GM19467 (cell line): ENCODE data around the gene DCUN1D3.
"Not testable (repeated sequence)": the region's sequence is repeated elsewhere in the genome, so short reads cannot be mapped to it uniquely, and the experiment has no call there.

Experiments
- ATAC-seq: cut with Tn5 transposase; IDR thresholded peaks from one replicate; pipeline ENCODE4 v1.9.1; 2021; ENCODE audit warnings: mild to moderate bottlenecking, moderate library complexity; ENCODE audit not compliant: unreplicated experiment

Gene DCUN1D3, protein sequence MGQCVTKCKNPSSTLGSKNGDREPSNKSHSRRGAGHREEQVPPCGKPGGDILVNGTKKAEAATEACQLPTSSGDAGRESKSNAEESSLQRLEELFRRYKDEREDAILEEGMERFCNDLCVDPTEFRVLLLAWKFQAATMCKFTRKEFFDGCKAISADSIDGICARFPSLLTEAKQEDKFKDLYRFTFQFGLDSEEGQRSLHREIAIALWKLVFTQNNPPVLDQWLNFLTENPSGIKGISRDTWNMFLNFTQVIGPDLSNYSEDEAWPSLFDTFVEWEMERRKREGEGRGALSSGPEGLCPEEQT

GRCh38 chr16:20900299-20901067, at the start of gene DCUN1D3, which contains the start of gene LYRM1:
Gene DCUN1D3, minus strand, starts transcription at chr16:20900358. Its CDS starts 37,820 bp downstream, at chr16:20862538.
Gene LYRM1, plus strand, starts transcription at chr16:20900771. Its CDS starts 14,785 bp downstream, at chr16:20915556.
- peak; percentile 60 for ATAC-seq

GRCh38 chr16:20949660-20950059, 49.5 kb upstream of the DCUN1D3 start:
- ATAC-seq = no peak

GRCh38 chr16:20948444-20948843, 48.3 kb upstream of the DCUN1D3 start:
- no peak for ATAC-seq

- ATAC-seq = no peak
Measured at GRCh38 chr16:20946015-20946629, 46.0 kb upstream of the DCUN1D3 start.

DNA sequence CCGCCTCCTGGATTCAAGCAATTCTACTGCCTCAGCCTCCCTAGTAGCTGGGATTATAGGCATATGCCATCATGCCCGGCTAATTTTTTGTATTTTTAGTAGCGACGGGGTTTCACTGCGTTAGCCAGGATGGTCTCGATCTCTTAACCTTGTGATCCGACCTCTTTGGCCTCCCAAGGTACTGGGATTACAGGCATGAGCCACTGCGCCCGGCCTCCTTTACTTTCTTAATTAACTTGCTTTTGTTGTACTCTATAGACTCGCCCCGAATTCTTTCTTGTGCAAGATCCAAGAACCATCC, 45.4 kb upstream of the DCUN1D3 start:
- ATAC-seq = not testable (repeated sequence)

- no peak for ATAC-seq
Measured at GRCh38 chr16:20944861-20945574, 44.9 kb upstream of the DCUN1D3 start.

- ATAC-seq = no peak
Measured at GRCh38 chr16:20942256-20942655, 42.1 kb upstream of the DCUN1D3 start.

DNA sequence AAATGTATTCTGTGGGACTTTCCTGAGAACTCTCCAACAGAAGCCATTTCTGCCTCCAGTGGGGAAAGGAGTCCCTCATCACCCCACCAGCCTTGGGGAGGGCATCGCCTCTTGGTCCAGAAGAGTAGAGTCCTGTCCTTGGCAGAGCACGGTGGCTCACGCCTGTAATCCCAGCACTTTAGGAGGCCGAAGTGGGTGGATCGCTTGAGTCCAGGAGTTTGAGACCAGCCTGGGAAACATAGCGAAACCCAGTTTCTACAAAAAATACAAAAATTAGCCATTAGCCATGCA, 41.4 kb upstream of the DCUN1D3 start:
- ATAC-seq = no peak

DNA sequence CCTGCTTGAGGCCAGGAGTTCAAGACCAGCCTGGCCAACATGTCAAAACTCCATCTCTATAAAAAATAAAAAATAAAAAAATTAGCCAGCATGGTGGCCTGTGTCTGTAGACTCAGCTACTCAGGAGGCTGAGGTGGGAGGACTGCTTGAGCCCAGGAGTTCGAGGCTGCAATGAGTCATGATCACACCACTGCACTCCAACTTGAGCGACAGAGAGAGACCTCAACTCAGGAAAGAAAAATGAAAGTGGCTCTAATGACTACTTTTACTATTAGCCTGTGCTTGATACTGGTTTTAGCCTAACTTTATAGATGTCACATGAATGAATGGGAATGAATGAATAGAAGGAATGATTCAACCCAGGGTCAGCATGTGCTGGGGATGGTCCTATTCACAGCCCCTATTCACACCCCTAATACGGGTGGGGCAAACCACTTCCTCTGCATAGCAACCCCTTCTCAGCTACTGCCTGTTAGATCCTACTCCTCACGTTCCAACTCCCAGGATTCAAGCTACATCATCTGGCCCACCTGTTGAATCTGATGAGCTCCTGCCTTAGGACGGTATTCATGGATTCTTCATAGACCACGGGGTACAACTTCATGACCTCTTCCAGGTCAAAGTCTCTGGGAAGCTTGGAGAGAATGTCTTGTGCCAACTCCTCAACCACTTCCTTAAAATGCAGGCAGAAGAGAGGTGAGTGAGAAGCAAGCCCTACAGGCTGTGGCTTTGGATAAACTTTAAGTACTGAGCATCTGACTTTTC, 40.9 kb upstream of the DCUN1D3 start:
- no peak for ATAC-seq

GRCh38 chr16:20939611-20940010, 39.5 kb upstream of the DCUN1D3 start:
- ATAC-seq = no peak

DNA sequence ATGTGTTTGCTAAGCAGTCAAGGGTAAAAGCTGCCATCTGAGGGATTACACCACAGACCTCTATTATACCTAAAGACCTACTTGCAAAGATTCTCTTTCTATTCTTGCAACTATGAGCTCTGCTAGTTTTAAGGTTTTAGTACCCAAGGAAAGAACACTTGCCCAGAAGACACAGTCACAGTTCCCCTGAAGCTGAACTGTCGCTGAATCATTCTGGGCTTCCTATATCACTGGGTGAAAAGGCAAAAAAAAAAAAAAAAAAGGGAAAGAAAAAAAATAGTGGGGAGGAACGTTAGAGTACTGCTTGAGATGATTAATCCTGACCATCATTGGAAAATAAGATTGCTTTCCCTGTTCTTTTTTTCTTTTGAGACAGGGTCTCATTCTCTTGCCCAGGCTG, 38.3 kb upstream of the DCUN1D3 start:
- no peak for ATAC-seq

DNA sequence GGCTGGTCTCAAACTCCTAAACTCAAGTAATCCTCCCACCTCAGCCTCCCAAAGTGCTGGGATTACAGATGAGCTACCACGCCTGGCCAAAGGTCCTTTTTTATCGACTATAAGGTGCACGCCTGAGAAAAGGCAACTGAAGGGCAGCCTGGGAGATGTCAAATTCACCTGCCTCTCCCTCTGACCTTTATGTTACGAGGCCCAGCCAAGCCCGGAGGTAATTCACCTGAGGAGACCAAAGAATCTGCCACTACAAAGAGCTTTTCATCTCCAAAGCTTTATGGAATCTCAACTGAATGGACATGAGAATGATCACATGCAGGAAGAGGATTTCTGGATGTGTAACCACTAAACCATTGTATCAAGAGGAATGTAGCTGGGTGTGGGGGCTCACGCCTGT, 37.6 kb upstream of the DCUN1D3 start:
- ATAC-seq = no peak

GRCh38 chr16:20933589-20933988, 33.4 kb upstream of the DCUN1D3 start:
- no peak for ATAC-seq

DNA sequence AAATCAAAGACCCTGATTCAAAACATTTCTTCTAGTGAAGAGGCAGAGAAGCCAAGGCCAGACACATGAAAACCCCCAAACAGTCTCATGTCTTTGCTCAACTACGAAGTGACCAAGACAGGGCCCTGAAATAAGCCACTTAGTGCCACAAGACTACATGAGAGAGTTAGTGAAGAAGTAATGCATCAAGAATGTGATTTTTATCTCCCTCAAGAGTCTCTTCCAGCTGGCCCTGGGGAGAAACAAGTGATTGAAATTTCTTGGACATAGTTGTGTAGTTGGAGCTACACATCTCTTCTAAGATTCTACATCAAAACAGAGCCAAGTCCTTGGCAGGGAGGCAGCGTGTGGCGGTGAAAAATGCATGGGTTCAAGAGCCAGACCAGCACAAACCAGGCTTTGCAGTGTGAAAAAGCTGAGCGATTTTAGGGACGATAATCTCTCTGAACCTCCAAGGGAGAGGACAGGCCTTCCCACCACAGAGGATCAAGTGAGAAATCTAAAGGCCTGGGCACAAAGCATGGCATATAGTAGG, 31.0 kb upstream of the DCUN1D3 start:
- ATAC-seq = no peak

DNA sequence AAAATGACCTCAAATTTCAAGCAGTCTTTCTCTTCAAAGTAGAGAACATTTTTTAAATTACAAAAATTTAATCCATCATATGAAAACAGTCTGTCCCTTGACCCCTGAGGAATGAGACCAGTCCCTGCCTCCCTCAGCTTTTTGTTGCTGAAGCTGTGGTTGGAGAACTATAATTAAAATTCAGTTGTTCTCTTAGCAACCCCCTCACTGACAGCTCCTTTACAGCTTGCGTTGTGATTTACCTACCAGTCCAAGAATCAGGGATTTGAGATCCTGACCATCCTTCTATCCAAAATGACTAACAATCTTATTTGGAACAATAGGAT, 30.2 kb upstream of the DCUN1D3 start:
- ATAC-seq = no peak

DNA sequence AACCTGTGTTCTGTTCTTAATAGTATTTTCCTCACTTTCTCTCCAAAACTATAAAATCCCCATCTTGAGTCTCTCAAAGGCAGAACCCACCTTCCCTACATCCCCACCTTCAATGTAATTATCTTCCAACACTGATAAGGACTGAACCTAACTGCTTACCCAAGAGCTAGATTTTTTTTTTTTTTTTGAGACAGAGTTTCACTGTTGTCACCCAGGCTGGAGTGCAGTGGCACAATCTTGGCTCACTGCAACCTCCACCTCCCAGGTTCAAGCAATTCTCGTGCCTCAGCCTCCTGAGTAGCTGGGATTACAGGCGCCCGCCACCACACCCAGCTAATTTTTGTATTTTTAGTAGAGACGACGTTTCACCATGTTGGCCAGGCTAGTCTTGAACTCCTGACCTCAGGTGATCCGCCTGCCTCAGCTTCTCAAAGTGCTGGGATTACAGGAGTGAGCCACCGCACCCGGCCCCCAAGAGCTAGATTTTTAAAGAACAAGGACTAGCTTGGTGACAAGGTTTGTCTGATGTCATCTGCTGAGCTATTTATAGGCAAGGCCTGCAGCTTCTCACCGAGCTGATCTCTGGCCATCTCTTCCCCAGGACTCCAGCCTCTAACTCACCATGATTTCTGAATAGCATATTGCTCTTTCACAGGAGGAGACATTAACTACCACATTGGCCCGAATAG, 29.7 kb upstream of the DCUN1D3 start:
- not testable (repeated sequence) for ATAC-seq

GRCh38 chr16:20928774-20929411, 28.7 kb upstream of the DCUN1D3 start:
- no peak for ATAC-seq

DNA sequence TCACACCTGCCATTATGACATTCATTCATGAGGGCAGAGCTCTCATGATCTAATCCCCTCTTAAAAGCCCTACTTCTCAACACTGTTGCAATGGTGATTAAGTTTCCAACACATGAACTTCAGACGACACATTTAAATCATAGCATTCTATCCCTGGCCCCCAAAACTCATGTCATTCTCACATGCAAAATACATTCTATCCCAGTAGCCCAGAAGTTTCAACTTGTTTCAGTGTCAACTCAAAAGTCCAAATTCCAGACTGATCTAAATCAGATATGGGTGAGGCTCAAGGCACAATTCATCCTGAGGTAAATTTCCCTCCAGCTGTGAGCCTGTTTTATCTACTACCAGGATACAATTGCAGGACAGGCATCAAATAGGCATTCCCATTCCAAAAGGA, 25.6 kb upstream of the DCUN1D3 start:
- no peak for ATAC-seq

DNA sequence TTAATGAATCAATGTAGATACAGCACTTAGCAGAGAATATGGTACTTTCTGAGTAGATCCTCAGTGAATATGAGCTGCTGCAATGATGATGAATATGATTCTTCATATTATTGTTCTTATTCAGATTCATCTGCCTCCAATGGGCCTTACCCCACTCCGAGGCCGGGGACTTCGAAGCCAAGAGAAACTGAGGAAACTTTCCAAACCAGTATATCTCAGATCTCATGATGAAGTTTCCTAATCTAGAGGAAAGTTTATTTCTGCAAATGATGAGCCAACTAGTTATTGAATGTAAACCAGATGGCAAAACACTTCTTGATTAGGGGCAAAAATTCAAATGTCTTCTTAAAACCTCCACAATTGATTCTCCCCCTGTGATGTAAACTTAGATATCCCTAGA, 23.7 kb upstream of the DCUN1D3 start:
- no peak for ATAC-seq

- ATAC-seq = no peak
Measured at GRCh38 chr16:20920799-20921198, 20.6 kb upstream of the DCUN1D3 start.
